ENCODE results near the gene CCDC6.

- TF ChIP-seq, protein P1, sequence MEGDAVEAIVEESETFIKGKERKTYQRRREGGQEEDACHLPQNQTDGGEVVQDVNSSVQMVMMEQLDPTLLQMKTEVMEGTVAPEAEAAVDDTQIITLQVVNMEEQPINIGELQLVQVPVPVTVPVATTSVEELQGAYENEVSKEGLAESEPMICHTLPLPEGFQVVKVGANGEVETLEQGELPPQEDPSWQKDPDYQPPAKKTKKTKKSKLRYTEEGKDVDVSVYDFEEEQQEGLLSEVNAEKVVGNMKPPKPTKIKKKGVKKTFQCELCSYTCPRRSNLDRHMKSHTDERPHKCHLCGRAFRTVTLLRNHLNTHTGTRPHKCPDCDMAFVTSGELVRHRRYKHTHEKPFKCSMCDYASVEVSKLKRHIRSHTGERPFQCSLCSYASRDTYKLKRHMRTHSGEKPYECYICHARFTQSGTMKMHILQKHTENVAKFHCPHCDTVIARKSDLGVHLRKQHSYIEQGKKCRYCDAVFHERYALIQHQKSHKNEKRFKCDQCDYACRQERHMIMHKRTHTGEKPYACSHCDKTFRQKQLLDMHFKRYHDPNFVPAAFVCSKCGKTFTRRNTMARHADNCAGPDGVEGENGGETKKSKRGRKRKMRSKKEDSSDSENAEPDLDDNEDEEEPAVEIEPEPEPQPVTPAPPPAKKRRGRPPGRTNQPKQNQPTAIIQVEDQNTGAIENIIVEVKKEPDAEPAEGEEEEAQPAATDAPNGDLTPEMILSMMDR (IDR thresholded peaks at IDR 0.05), result no peak
- TF ChIP-seq POLR2A (IDR thresholded peaks at IDR 0.05), result no peak
- TF ChIP-seq EP300 (IDR thresholded peaks at IDR 0.05), result no peak
These were observed 114.8 kb downstream of the CCDC6 start for GRCh38 chr10:59791601-59792000.

All from suprapubic skin (tissue), 3 donors.